Large intestine (tissue), 3 donors: ENCODE results near the gene KRTAP10-3. TPM values are rescaled to one million over a fixed set of nuclear protein-coding genes. Genes with fewer than 3 reads are reported as not detected.
"Not testable (repeated sequence)": the region's sequence is repeated elsewhere in the genome, so short reads cannot be mapped to it uniquely, and the experiment has no call there.

Experiments
- DNase-seq, 2 donors: peaks; one replicate each; pipeline versions ENCODE4 v3.0.0 to v3.0.0-alpha.2; 2013
- H3K27ac ChIP-seq: one replicate; pipeline ENCODE4 v1.5.1; 2013; ENCODE audit warnings: low read length
- H3K27me3 ChIP-seq: 2 replicates; pipeline ENCODE4 v1.6.1; 2013; ENCODE audit warnings: low read length; ENCODE audit not compliant: control insufficient read depth, insufficient read depth
- H3K36me3 ChIP-seq: 2 replicates; pipeline ENCODE4 v1.6.1; 2013; ENCODE audit warnings: low read length; ENCODE audit not compliant: control insufficient read depth, insufficient read depth
- H3K4me1 ChIP-seq: one replicate; pipeline ENCODE4 v1.6.1; 2013; ENCODE audit warnings: low read length; ENCODE audit not compliant: control insufficient read depth, insufficient read depth
- H3K4me3 ChIP-seq: one replicate; pipeline ENCODE4 v1.5.1; 2013; ENCODE audit warnings: low read length
- H3K9me3 ChIP-seq: one replicate; pipeline ENCODE4 v1.6.1; 2013; ENCODE audit warnings: mild to moderate bottlenecking, low read depth, low read length, moderate library complexity; ENCODE audit not compliant: control insufficient read depth
- WGBS: methylation state at CpG from one replicate; pipeline ENCODE4 v1.1.5; 2013; ENCODE audit warnings: low lambda C conversion rate; ENCODE audit not compliant: insufficient coverage; 5-methylcytosine and 5-hydroxymethylcytosine counted together
- polyA plus RNA-seq: library from polyadenylated mRNA; unstranded; fragments of 120-200 nt; gene quantifications from one replicate; pipeline ENCODE4 v1.2.1, GENCODE V29; 2013

KRTAP10-3 gene
- polyA plus RNA-seq, 1 donor, result not detected

GRCh38 chr21:44556879-44557278 lies 1.7 kb downstream of the KRTAP10-3 start:
- Histone ChIP-seq H3K36me3 (no peaks in the 10 kb centered on the region), H3K4me3 (no peak overlapping the region), H3K9me3 (no peaks in the 10 kb centered on the region), H3K27ac (no peak overlapping the region), H3K4me1 (no peaks in the 10 kb centered on the region), H3K27me3 (peaks cover 14% of the 10 kb centered on the region)
- no peak for DNase-seq
- no CpG with 5 or more reads among the region's 9 CpGs for WGBS

- H3K4me1 ChIP-seq, result no peaks in the 10 kb centered on the region
- no peaks in the 10 kb centered on the region for H3K9me3 ChIP-seq
- peaks cover 14% of the 10 kb centered on the region for H3K27me3 ChIP-seq
- no peak overlapping the region for H3K4me3 ChIP-seq
- no CpG with 5 or more reads among the region's 13 CpGs for WGBS
- no peaks in the 10 kb centered on the region for H3K36me3 ChIP-seq
- no peak for DNase-seq
- no peak overlapping the region for H3K27ac ChIP-seq
Measured at GRCh38 chr21:44555200-44555875, 3.3 kb downstream of the KRTAP10-3 start.

DNA sequence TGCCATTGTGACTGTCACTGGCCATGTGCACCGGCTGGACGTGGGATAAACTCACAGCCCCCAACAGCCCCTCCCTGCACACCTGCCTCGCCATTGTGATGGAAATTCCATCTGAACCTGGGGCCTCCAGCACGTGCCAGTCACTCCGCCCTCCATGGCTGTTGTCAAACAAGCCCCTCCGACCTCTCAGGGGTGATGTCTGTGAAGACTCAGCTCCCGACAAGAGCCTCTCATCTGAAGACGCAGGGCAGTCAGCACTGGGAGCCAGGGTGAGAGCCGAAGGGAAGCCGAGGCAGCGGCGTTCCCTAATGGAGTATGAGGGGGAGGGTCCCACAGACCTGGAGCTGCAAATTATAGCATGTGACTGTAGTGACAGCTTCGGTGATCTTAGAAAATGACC lies 5.9 kb downstream of the KRTAP10-3 start:
- DNase-seq, result no peak
- Histone ChIP-seq H3K9me3 (no peaks in the 10 kb centered on the region), H3K36me3 (no peaks in the 10 kb centered on the region), H3K27ac (no peak overlapping the region), H3K4me3 (no peak overlapping the region), H3K27me3 (peaks cover 15% of the 10 kb centered on the region), H3K4me1 (no peaks in the 10 kb centered on the region)
- no CpG with 5 or more reads among the region's 13 CpGs for WGBS

GRCh38 chr21:44552136-44552535 lies 6.5 kb downstream of the KRTAP10-3 start:
- peaks cover 10% of the 10 kb centered on the region for H3K27me3 ChIP-seq
- DNase-seq, result no peak

DNA sequence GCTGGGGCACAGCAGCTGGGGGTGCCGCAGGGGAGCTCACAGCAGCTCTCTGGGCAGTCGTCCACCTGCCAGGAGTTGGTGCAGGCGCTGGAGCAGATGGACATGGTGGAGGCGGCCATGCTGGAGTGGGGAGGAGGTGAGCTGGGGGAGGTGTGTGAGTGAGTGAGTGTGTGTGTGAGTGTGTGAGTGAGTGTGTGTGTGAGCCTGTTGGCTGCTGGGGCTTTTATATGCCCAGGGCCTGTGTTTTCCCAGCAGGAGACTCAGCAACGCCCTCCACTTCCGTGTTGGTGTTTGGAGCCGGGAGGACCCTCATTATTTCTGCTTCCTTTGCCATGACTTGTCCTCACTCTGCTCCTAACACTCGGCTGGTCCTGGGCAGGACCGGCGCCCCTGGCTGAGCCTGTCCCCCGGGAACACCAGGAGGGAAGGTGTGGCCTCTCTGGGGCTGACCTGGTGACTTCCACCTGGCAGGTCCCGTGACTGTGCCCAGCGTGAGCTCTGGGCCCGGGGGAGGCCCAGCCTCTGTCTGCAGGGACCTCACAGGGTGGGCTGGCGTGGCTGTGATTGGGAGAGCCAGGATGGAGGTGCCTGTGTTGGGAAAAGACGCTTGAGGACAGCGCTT lies 7.1 kb downstream of the KRTAP10-3 start, which contains the start of gene KRTAP10-2:
Gene KRTAP10-2 (minus strand): TSS at position 166 of the 622 bp plus-strand sequence. CDS start 47 bp downstream, at position 119.
- Histone ChIP-seq H3K4me1 (no peaks in the 10 kb centered on the region), H3K4me3 (no peak within 1 kb of the TSS), H3K27me3 (peaks cover 10% of the 10 kb centered on the region), H3K9me3 (no peaks in the 10 kb centered on the region), H3K36me3 (no peaks in the 10 kb centered on the region), H3K27ac (no peak within 1 kb of the TSS)
- DNase-seq, result peak in 1 of 2 donors; percentile 5
- 100% methylated on average over 1 of the region's 17 CpGs for WGBS

More at GRCh38 chr21:44552136-44552535, 6.5 kb downstream of the KRTAP10-3 start:
- Histone ChIP-seq H3K4me1 (no peaks in the 10 kb centered on the region), H3K4me3 (no peak overlapping the region), H3K9me3 (no peaks in the 10 kb centered on the region), H3K36me3 (no peaks in the 10 kb centered on the region), H3K27ac (no peak overlapping the region)
- WGBS, result no CpG with 5 or more reads among the region's 6 CpGs

DNA sequence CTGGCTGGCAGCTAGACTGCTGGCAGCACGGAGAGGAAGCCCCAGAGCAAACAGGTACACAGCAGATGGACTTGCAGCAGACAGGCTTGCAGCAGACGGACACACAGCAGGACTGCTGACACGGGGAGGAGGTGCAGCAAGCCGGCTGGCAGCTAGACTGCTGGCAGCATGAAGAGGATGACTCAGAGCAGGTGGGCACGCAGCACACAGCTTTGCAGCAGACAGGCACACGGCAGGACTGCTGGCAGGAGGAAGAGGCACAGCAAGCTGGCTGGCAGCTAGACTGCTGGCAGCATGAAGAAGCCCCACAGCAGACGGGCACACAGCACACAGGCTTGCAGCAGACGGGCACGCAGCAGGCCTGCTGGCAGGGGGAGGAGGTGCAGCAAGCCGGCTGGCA lies 7.8 kb downstream of the KRTAP10-3 start:
- H3K36me3 ChIP-seq, result no peaks in the 10 kb centered on the region
- H3K4me1 ChIP-seq, result no peaks in the 10 kb centered on the region
- H3K27me3 ChIP-seq, result peaks cover 10% of the 10 kb centered on the region
- H3K27ac ChIP-seq, result no peak overlapping the region
- no peak for DNase-seq
- peaks cover 2% of the 10 kb centered on the region for H3K9me3 ChIP-seq
- no CpG with 5 or more reads among the region's 10 CpGs for WGBS
- H3K4me3 ChIP-seq, result no peak overlapping the region

DNA sequence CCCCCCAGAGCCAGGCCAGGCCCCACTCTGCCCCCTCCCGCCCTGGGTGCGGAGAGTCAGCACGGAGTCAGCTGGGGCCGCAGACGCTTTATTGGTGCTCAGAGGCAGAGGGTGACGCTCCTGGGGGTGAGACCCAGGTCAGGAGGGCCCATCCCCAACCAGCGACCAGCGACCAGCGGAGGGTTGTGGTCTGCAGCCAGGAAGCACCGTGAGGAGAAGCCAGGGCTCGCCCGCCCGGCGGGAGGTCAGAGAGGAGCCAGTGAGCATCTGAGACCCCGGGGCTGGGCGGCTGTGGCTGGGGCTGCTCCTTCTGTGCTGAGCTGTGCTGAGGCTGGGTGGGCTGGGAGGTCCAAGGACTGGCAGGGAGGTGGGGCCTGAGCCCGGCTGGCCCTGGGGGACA lies 8.3 kb downstream of the KRTAP10-3 start:
- not testable (repeated sequence) for H3K27ac ChIP-seq, H3K36me3 ChIP-seq, H3K4me1 ChIP-seq, DNase-seq, H3K9me3 ChIP-seq, H3K4me3 ChIP-seq
- no CpG with 5 or more reads among the region's 17 CpGs for WGBS
- H3K27me3 ChIP-seq, result peaks cover 10% of the 10 kb centered on the region

DNA sequence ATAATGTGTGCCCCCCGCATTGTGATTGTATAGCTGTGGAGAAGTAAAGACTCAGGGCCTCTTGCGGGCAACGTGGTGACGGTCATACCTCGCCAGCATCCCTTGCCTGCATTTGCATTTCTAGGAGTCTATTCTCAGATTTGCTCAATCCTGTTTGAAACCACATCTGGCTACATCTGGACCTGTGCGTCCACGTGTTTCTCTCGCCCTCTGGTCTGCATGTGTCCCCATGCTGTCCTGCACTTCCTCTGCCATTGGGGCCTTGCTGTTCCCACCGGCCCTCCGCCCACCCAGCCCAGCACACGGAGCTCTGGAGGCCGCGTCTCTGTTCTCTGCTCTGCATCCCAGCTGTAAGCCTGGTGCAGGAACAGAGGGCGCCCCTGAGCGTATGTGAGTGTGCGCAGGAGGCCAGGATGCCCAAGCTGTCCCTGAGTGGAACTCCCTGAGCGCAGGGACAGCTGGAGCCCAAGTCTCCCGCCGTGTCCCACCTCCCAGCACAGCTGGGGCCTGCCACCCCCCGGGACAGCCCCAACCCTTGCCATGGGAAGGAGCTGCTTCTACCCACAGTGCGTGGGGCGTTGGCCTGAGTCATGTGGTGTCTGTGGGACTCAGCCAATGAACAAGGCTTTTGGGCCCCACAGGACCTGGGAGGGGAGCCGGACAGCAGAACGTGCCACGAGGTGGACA lies 8.9 kb downstream of the KRTAP10-3 start:
- no peak overlapping the region for H3K4me3 ChIP-seq
- peaks cover 10% of the 10 kb centered on the region for H3K27me3 ChIP-seq
- no peaks in the 10 kb centered on the region for H3K4me1 ChIP-seq
- 100% methylated on average over 1 of the region's 25 CpGs for WGBS
- no peaks in the 10 kb centered on the region for H3K36me3 ChIP-seq
- peaks cover 2% of the 10 kb centered on the region for H3K9me3 ChIP-seq
- H3K27ac ChIP-seq, result no peak overlapping the region
- DNase-seq, result no peak

- peak in 1 of 2 donors; percentile 3 for DNase-seq
- WGBS, result 20% methylated on average over 1 of the region's 14 CpGs
Measured at GRCh38 chr21:44548922-44549321, 9.7 kb downstream of the KRTAP10-3 start.

DNA sequence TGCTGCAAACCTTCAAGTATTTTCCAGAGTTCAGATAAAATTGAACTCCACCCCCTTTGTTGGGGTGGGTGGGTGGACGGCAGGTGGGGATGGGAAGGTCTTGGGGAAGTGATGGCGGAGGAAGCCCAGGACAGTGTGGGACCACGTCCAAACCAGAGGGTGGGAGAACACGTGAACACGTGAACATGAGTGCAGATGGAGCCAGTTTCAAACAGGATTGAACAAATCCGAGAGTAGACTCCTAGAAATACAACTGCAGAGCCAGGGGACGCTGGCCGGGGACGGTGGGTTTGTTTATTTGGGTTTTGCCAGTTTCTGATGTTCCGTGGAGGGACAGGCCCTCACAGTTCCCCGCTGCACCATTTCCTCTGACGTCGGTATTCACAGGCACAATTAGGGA lies 10.2 kb downstream of the KRTAP10-3 start:
- WGBS, result no CpG with 5 or more reads among the region's 13 CpGs
- Histone ChIP-seq H3K4me1 (no peaks in the 10 kb centered on the region), H3K36me3 (no peaks in the 10 kb centered on the region), H3K27ac (no peak overlapping the region), H3K9me3 (peaks cover 2% of the 10 kb centered on the region), H3K4me3 (no peak overlapping the region), H3K27me3 (peaks cover 6% of the 10 kb centered on the region)
- DNase-seq, result no peak

More at GRCh38 chr21:44548922-44549321, 9.7 kb downstream of the KRTAP10-3 start:
- peaks cover 6% of the 10 kb centered on the region for H3K27me3 ChIP-seq
- H3K4me1 ChIP-seq, result no peaks in the 10 kb centered on the region
- H3K27ac ChIP-seq, result no peak overlapping the region
- no peak overlapping the region for H3K4me3 ChIP-seq
- no peaks in the 10 kb centered on the region for H3K36me3 ChIP-seq
- H3K9me3 ChIP-seq, result peaks cover 2% of the 10 kb centered on the region
